Body of pancreas (tissue), 4 donors: ENCODE measurements around the gene KCNC3.

Experiments used
- CTCF ChIP-seq, 7 experiments: fragments of 450-650 bp in 4 of 7; fragments of 200-600 bp in 3 of 7; sonication (generic) in 3 of 7; IDR thresholded peaks; one replicate each; pipeline ENCODE4 v1.5.1; 2016 to 2019; ENCODE audit warnings: antibody characterized with exemption in 7 of 7
- POLR2A ChIP-seq, 3 donors: fragments of 450-650 bp; IDR thresholded peaks; one replicate each; pipeline ENCODE4 v1.6.1; 2016; ENCODE audit warnings: antibody characterized with exemption in 3 of 3, mild to moderate bottlenecking in 2 of 3

- TF ChIP-seq CTCF (IDR thresholded peaks at IDR 0.05) = no peak
- no peak for TF ChIP-seq POLR2A (IDR thresholded peaks at IDR 0.05)
Measured at GRCh38 chr19:50301607-50301971, 27.6 kb downstream of the KCNC3 start.
